Measurements from ENCODE around the gene GDF9.

GDF9 gene

GRCh38 chr5:132872788-132873118 is 6.5 kb upstream of the GDF9 start:
- no peak for DNase-seq (ENCODE audit: low read depth)
- H3K4me3 ChIP-seq (ENCODE audit: low read depth, low read length), result no peak overlapping the region
- no peak for TF ChIP-seq MAX (IDR thresholded peaks at IDR 0.05; ENCODE audit: low read depth, low read length)
- no peak for TF ChIP-seq CTCF (IDR thresholded peaks at IDR 0.05; ENCODE audit: low read depth, low read length)
- no peak for TF ChIP-seq POLR2A (IDR thresholded peaks at IDR 0.05; ENCODE audit: extremely low read depth, insufficient read length)
- no peak for TF ChIP-seq MYC (IDR thresholded peaks at IDR 0.05; ENCODE audit: low read depth, low read length)

- H3K4me3 ChIP-seq (ENCODE audit: low read depth, low read length), result no peak overlapping the region
- DNase-seq (ENCODE audit: low read depth), result no peak
- TF ChIP-seq MAX (IDR thresholded peaks at IDR 0.05; ENCODE audit: low read depth, low read length) (no peak), MYC (IDR thresholded peaks at IDR 0.05; ENCODE audit: low read depth, low read length) (no peak), CTCF (IDR thresholded peaks at IDR 0.05; ENCODE audit: low read depth, low read length) (no peak), POLR2A (IDR thresholded peaks at IDR 0.05; ENCODE audit: extremely low read depth, insufficient read length) (no peak)
Measured at GRCh38 chr5:132871459-132872284, 5.4 kb upstream of the GDF9 start.

GRCh38 chr5:132870801-132871200 is 4.5 kb upstream of the GDF9 start:
- DNase-seq (ENCODE audit: low read depth), result no peak
- TF ChIP-seq POLR2A (IDR thresholded peaks at IDR 0.05; ENCODE audit: extremely low read depth, insufficient read length) (no peak), MAX (IDR thresholded peaks at IDR 0.05; ENCODE audit: low read depth, low read length) (no peak), CTCF (IDR thresholded peaks at IDR 0.05; ENCODE audit: low read depth, low read length) (no peak), MYC (IDR thresholded peaks at IDR 0.05; ENCODE audit: low read depth, low read length) (no peak)
- no peak overlapping the region for H3K4me3 ChIP-seq (ENCODE audit: low read depth, low read length)

- DNase-seq (ENCODE audit: low read depth), result no peak
- no peak overlapping the region for H3K4me3 ChIP-seq (ENCODE audit: low read depth, low read length)
- TF ChIP-seq MYC (IDR thresholded peaks at IDR 0.05; ENCODE audit: low read depth, low read length) (no peak), POLR2A (IDR thresholded peaks at IDR 0.05; ENCODE audit: extremely low read depth, insufficient read length) (no peak), MAX (IDR thresholded peaks at IDR 0.05; ENCODE audit: low read depth, low read length) (no peak), CTCF (IDR thresholded peaks at IDR 0.05; ENCODE audit: low read depth, low read length) (no peak)
Measured at GRCh38 chr5:132868754-132869153, 2.5 kb upstream of the GDF9 start.

GRCh38 chr5:132867046-132867451 is 780 bp upstream of the GDF9 start:
- TF ChIP-seq MAX (IDR thresholded peaks at IDR 0.05; ENCODE audit: low read depth, low read length) (no peak), MYC (IDR thresholded peaks at IDR 0.05; ENCODE audit: low read depth, low read length) (no peak; the same call in 1 of the 2 replicates)
- peak overlapping the region; percentile 94 for H3K4me3 ChIP-seq (ENCODE audit: low read depth, low read length)
- DNase-seq (ENCODE audit: low read depth), result no peak

GRCh38 chr5:132865668-132866341 is 464 bp downstream of the GDF9 start:
- no peak for DNase-seq (ENCODE audit: low read depth)
- H3K4me3 ChIP-seq (ENCODE audit: low read depth, low read length), result peak overlapping the region; percentile 94
- TF ChIP-seq MAX (IDR thresholded peaks at IDR 0.05; ENCODE audit: low read depth, low read length), result 0 out of 2 replicates have a peak, but pooled peaks have one; percentile 21
- no peak for TF ChIP-seq CTCF (IDR thresholded peaks at IDR 0.05; ENCODE audit: low read depth, low read length)
